Ascending aorta (tissue), 2 donors: ENCODE data around the gene MT1H. TPM values are rescaled to one million over a fixed set of nuclear protein-coding genes. Genes with fewer than 3 reads are reported as not detected.
"Not testable (repeated sequence)": the region's sequence is repeated elsewhere in the genome, so short reads cannot be mapped to it uniquely, and the experiment has no call there.

ENCODE experiments used
- DNase-seq, 2 donors: peaks; one replicate each; pipeline ENCODE4 v3.0.0-alpha.2; 2019; ENCODE audit warnings: low spot score in 2 of 2
- H3K27ac ChIP-seq, 2 donors: fragments of 200-600 bp; sonication (generic); one replicate each; pipeline ENCODE4 v1.5.1; 2016 to 2017; ENCODE audit warnings: mild to moderate bottlenecking in 1 of 2
- H3K27me3 ChIP-seq: fragments of 200-600 bp; sonication (generic); one replicate; pipeline ENCODE4 v1.5.1; 2017
- H3K36me3 ChIP-seq, 2 donors: fragments of 200-600 bp; sonication (generic); one replicate each; pipeline ENCODE4 v1.5.1; 2016
- H3K4me1 ChIP-seq, 2 donors: fragments of 200-600 bp; sonication (generic); one replicate each; pipeline ENCODE4 v1.5.1; 2016 to 2017; ENCODE audit warnings: mild to moderate bottlenecking in 1 of 2
- H3K4me3 ChIP-seq, 2 donors: fragments of 200-600 bp; sonication (generic); one replicate each; pipeline ENCODE4 v1.5.1; 2016 to 2017; ENCODE audit warnings: mild to moderate bottlenecking in 1 of 2
- H3K9me3 ChIP-seq, 2 donors: fragments of 200-600 bp; sonication (generic); one replicate each; pipeline ENCODE4 v1.5.1; 2016
- CTCF ChIP-seq, 3 experiments: fragments of 200-600 bp in 2 of 3; fragments of 450-650 bp in 1 of 3; sonication (generic) in 2 of 3; IDR thresholded peaks; one replicate each; pipeline ENCODE4 v1.5.1; 2016 to 2019; ENCODE audit warnings: antibody characterized with exemption in 3 of 3, mild to moderate bottlenecking in 1 of 3, moderate library complexity in 1 of 3
- intact Hi-C: fragments of 100-400 bp; cut with DNase I; formaldehyde crosslinking; loops from one replicate; pipeline ENCODE4 v1.15.1; 2023
- total RNA-seq: library from RNA; depleted of rRNA; stranded (reverse); fragments of >200 nt; gene quantifications from one replicate; pipeline ENCODE4 v1.1.0, GENCODE V29; 2016

Gene MT1H
- total RNA-seq, 1 donor from 2014 or later = not detected

- Histone ChIP-seq H3K27me3 (no peaks in the 10 kb centered on the region), H3K27ac (no peak overlapping the region), H3K36me3 (no peaks in the 10 kb centered on the region), H3K4me3 (no peak overlapping the region), H3K9me3 (no peaks in the 10 kb centered on the region), H3K4me1 (peaks cover 0 to 8% of the 10 kb centered on the region in 2 donors)
- no peak for TF ChIP-seq CTCF (IDR thresholded peaks at IDR 0.05)
- no peak for DNase-seq
- intact Hi-C loops = no loop called here
Observed at GRCh38 chr16:56670620-56670934, 963 bp downstream of the MT1H start.

- DNase-seq, H3K36me3 ChIP-seq, intact Hi-C loops, H3K4me3 ChIP-seq, H3K27ac ChIP-seq, H3K9me3 ChIP-seq, H3K27me3 ChIP-seq: not testable (repeated sequence)
- peaks cover 0 to 11% of the 10 kb centered on the region in 2 donors for H3K4me1 ChIP-seq
Observed at GRCh38 chr16:56671691-56672090, 2.1 kb downstream of the MT1H start.

- H3K27me3 ChIP-seq, DNase-seq, H3K36me3 ChIP-seq, intact Hi-C loops, H3K27ac ChIP-seq, H3K9me3 ChIP-seq, H3K4me3 ChIP-seq: not testable (repeated sequence)
- H3K4me1 ChIP-seq = peaks cover 0 to 11% of the 10 kb centered on the region in 2 donors
Observed at GRCh38 chr16:56672171-56672570, 2.6 kb downstream of the MT1H start.

GRCh38 chr16:56672761-56673536 lies 3.3 kb downstream of the MT1H start:
- Histone ChIP-seq H3K36me3 (no peaks in the 10 kb centered on the region), H3K27me3 (no peaks in the 10 kb centered on the region)
- intact Hi-C loops = no loop called here

GRCh38 chr16:56673921-56674320 lies 4.3 kb downstream of the MT1H start:
- intact Hi-C loops = loop anchor here (1.0 kb wide), 2 partner anchors 28 to 115 kb away; no protein-coding TSS in a partner anchor
- no peak overlapping the region for H3K4me3 ChIP-seq
- H3K27ac ChIP-seq = no peak overlapping the region
- no peaks in the 10 kb centered on the region for H3K27me3 ChIP-seq
- peak; percentile 46 to 71 (median 62) for TF ChIP-seq CTCF (IDR thresholded peaks at IDR 0.05)
- peak in 1 of 2 donors; percentile 75 for DNase-seq
- peaks cover 0 to 7% of the 10 kb centered on the region in 2 donors for H3K4me1 ChIP-seq
- H3K36me3 ChIP-seq = no peaks in the 10 kb centered on the region
- H3K9me3 ChIP-seq = no peaks in the 10 kb centered on the region

More at GRCh38 chr16:56672761-56673536, 3.3 kb downstream of the MT1H start:
- H3K9me3 ChIP-seq = no peaks in the 10 kb centered on the region
- no peak overlapping the region for H3K27ac ChIP-seq
- no peak overlapping the region for H3K4me3 ChIP-seq
- no peak for TF ChIP-seq CTCF (IDR thresholded peaks at IDR 0.05)
- no peak for DNase-seq
- peaks cover 0 to 8% of the 10 kb centered on the region in 2 donors for H3K4me1 ChIP-seq

GRCh38 chr16:56674570-56674969 lies 5.0 kb downstream of the MT1H start:
- DNase-seq, H3K27ac ChIP-seq, H3K36me3 ChIP-seq, H3K27me3 ChIP-seq, H3K9me3 ChIP-seq, H3K4me3 ChIP-seq, H3K4me1 ChIP-seq: not testable (repeated sequence)
- intact Hi-C loops = loop anchor here (1.0 kb wide), 2 partner anchors 28 to 115 kb away; no protein-coding TSS in a partner anchor

GRCh38 chr16:56675685-56676210 lies 6.1 kb downstream of the MT1H start:
- intact Hi-C loops = no loop called here
- H3K27ac ChIP-seq = no peak overlapping the region
- peak overlapping the region in 1 of 2 donors; percentile 18 for H3K4me3 ChIP-seq
- H3K36me3 ChIP-seq = no peaks in the 10 kb centered on the region
- H3K4me1 ChIP-seq = peaks cover 0 to 4% of the 10 kb centered on the region in 2 donors
- H3K9me3 ChIP-seq = no peaks in the 10 kb centered on the region
- H3K27me3 ChIP-seq = no peaks in the 10 kb centered on the region
- no peak for TF ChIP-seq CTCF (IDR thresholded peaks at IDR 0.05)
- no peak for DNase-seq
